IMR-90 (cell line): Measurements from ENCODE around the gene MSI2. TPM values are rescaled to one million over a fixed set of nuclear protein-coding genes. Genes with fewer than 3 reads are reported as not detected.

Experiments
- ATAC-seq: fragments of 200-7000 bp; cut with Tn5 transposase; 2 replicates; pipeline ENCODE4 v1.9.1; 2020; ENCODE audit warnings: low read depth, mild to moderate bottlenecking, moderate library complexity
- BruUV-seq: library from RNA; stranded (reverse); fragments of 400-500 nt; replicated peaks from 2 replicates; lab custom pipeline; 2021; lab: Mats Ljungman, UMichigan
- CTCF ChIA-PET: fragments of 300-600 bp; formaldehyde crosslinking; extraction: SDS; loops from one replicate; lab custom pipeline; 2021; ENCODE audit warnings: antibody characterized with exemption; lab: Yijun Ruan, JAX
- POLR2A ChIA-PET: fragments of 300-600 bp; sonication (Branson Sonifier 250); formaldehyde crosslinking; loops from one replicate; lab custom pipeline; 2022; ENCODE audit warnings: antibody characterized with exemption; ENCODE audit not compliant: unreplicated experiment; lab: Charles Lee
- DNase-seq: peaks from one replicate; pipeline ENCODE4 v3.0.0; 2013
- H2AFZ ChIP-seq: replicated peaks from 2 replicates; pipeline ENCODE3; 2013; ENCODE audit warnings: low read length, mild to moderate bottlenecking; ENCODE audit not compliant: poor library complexity
- H2AK5ac ChIP-seq: 2 replicates; pipeline ENCODE4 v1.6.1; 2013; ENCODE audit warnings: low read depth, low read length, inconsistent platforms
- H2AK9ac ChIP-seq: replicated peaks from 2 replicates; pipeline ENCODE3; 2013; ENCODE audit warnings: mild to moderate bottlenecking, low read depth, low read length, moderate library complexity; ENCODE audit not compliant: poor library complexity
- H2BK120ac ChIP-seq: 2 replicates; pipeline ENCODE4 v1.6.1; 2013; ENCODE audit warnings: low read depth, low read length, inconsistent platforms
- H2BK15ac ChIP-seq: 3 replicates; pipeline ENCODE4 v1.6.1; 2013; ENCODE audit warnings: low read depth, low read length, inconsistent platforms
- H2BK20ac ChIP-seq: 2 replicates; pipeline ENCODE4 v1.6.1; 2013; ENCODE audit warnings: low read depth, mild to moderate bottlenecking, inconsistent platforms, low read length, moderate library complexity
- H2BK5ac ChIP-seq: 2 replicates; pipeline ENCODE4 v1.6.1; 2013; ENCODE audit warnings: mild to moderate bottlenecking, low read depth, low read length, inconsistent platforms; ENCODE audit not compliant: poor library complexity, severe bottlenecking
- H3K14ac ChIP-seq: replicated peaks from 2 replicates; pipeline ENCODE4 v1.6.1; 2013; ENCODE audit warnings: low read depth, low read length, inconsistent platforms
- H3K18ac ChIP-seq: 2 replicates; pipeline ENCODE4 v1.6.1; 2013; ENCODE audit warnings: low read depth, low read length, control low read depth
- H3K23ac ChIP-seq: 2 replicates; pipeline ENCODE4 v1.6.1; 2013; ENCODE audit warnings: low read depth, low read length, inconsistent platforms
- H3K27ac ChIP-seq: 2 replicates; pipeline ENCODE4 v1.5.1; 2013; ENCODE audit warnings: mild to moderate bottlenecking, control low read depth, low read length; ENCODE audit not compliant: insufficient read depth
- H3K27me3 ChIP-seq: 2 replicates; pipeline ENCODE4 v1.6.1; 2013; ENCODE audit warnings: low read length; ENCODE audit not compliant: control insufficient read depth, insufficient read depth
- H3K36me3 ChIP-seq: 2 replicates; pipeline ENCODE4 v1.6.1; 2013; ENCODE audit warnings: low read length, mixed read lengths; ENCODE audit not compliant: control insufficient read depth, insufficient read depth
- H3K4ac ChIP-seq: 2 replicates; pipeline ENCODE4 v1.6.1; 2013; ENCODE audit warnings: low read depth, low read length, inconsistent platforms
- H3K4me1 ChIP-seq: 2 replicates; pipeline ENCODE4 v1.6.1; 2013; ENCODE audit warnings: low read length, mixed read lengths; ENCODE audit not compliant: control insufficient read depth, insufficient read depth
- H3K4me2 ChIP-seq: 2 replicates; pipeline ENCODE4 v1.6.1; 2013; ENCODE audit warnings: low read depth, mild to moderate bottlenecking, control low read depth, low read length, moderate library complexity
- H3K4me3 ChIP-seq: 2 replicates; pipeline ENCODE4 v1.5.1; 2013; ENCODE audit warnings: low read depth, mild to moderate bottlenecking, control low read depth, low read length, moderate library complexity; ENCODE audit not compliant: insufficient read depth
- H3K56ac ChIP-seq: 2 replicates; pipeline ENCODE4 v1.6.1; 2013; ENCODE audit warnings: low read length, inconsistent platforms; ENCODE audit not compliant: insufficient read depth; ENCODE audit errors: extremely low read depth
- H3K79me1 ChIP-seq, 2 experiments: 2 replicates each; pipeline ENCODE4 v1.6.1; 2013; ENCODE audit warnings: low read length in 2 of 2, inconsistent platforms in 1 of 2, low read depth in 1 of 2
- H3K9ac ChIP-seq: 2 replicates; pipeline ENCODE4 v1.6.1; 2013; ENCODE audit warnings: low read depth, low read length, control low read depth
- H3K9me1 ChIP-seq: 2 replicates; pipeline ENCODE4 v1.6.1; 2013; ENCODE audit warnings: low read length, inconsistent platforms; ENCODE audit not compliant: insufficient read depth
- H3K9me3 ChIP-seq: 2 replicates; pipeline ENCODE4 v1.6.1; 2013; ENCODE audit warnings: low read length; ENCODE audit not compliant: control insufficient read depth, insufficient read depth
- H4K20me1 ChIP-seq: 2 replicates; pipeline ENCODE4 v1.6.1; 2013; ENCODE audit warnings: low read length, inconsistent platforms; ENCODE audit not compliant: insufficient read depth
- H4K5ac ChIP-seq: 2 replicates; pipeline ENCODE4 v1.6.1; 2013; ENCODE audit warnings: mild to moderate bottlenecking, low read depth, low read length, control low read depth
- H4K8ac ChIP-seq, 2 experiments: 2 replicates each; pipeline ENCODE4 v1.6.1; 2013; ENCODE audit warnings: low read depth in 2 of 2, low read length in 2 of 2, control low read depth in 1 of 2, inconsistent platforms in 1 of 2
- H4K91ac ChIP-seq: 2 replicates; pipeline ENCODE4 v1.6.1; 2013; ENCODE audit warnings: low read depth, low read length, inconsistent platforms; ENCODE audit not compliant: insufficient read depth
- BHLHE40 ChIP-seq: fragments of 150-350 bp; IDR thresholded peaks from 2 replicates; pipeline ENCODE4 v1.6.1; 2016; ENCODE audit warnings: mild to moderate bottlenecking, low read depth, low read length
- CEBPB ChIP-seq: IDR thresholded peaks from 2 replicates; pipeline ENCODE4 v1.6.1; 2012; ENCODE audit warnings: low read depth, low read length, improper control_type of control experiment
- CHD1 ChIP-seq: IDR thresholded peaks from 2 replicates; pipeline ENCODE4 v1.6.1; 2012; ENCODE audit warnings: low read depth, low read length, improper control_type of control experiment
- MAFK ChIP-seq: IDR thresholded peaks from 2 replicates; pipeline ENCODE4 v1.6.1; 2012; ENCODE audit warnings: low read depth, low read length, improper control_type of control experiment
- MAZ ChIP-seq: IDR thresholded peaks from 2 replicates; pipeline ENCODE4 v1.6.1; 2012; ENCODE audit warnings: low read depth, mild to moderate bottlenecking, low read length, improper control_type of control experiment, moderate library complexity, borderline replicate concordance
- MXI1 ChIP-seq: IDR thresholded peaks from 2 replicates; pipeline ENCODE4 v1.6.1; 2012; ENCODE audit warnings: low read depth, mild to moderate bottlenecking, low read length, moderate library complexity, borderline replicate concordance
- RAD21 ChIP-seq: IDR thresholded peaks from 2 replicates; pipeline ENCODE4 v1.6.1; 2012; ENCODE audit warnings: low read length, improper control_type of control experiment
- RCOR1 ChIP-seq: IDR thresholded peaks from 2 replicates; pipeline ENCODE4 v1.6.1; 2012; ENCODE audit warnings: mild to moderate bottlenecking, low read length, improper control_type of control experiment; ENCODE audit not compliant: insufficient replicate concordance
- RFX5 ChIP-seq: IDR thresholded peaks from 2 replicates; pipeline ENCODE4 v1.8.0; 2012; ENCODE audit warnings: low read depth, mild to moderate bottlenecking, low read length, moderate library complexity
- SMC3 ChIP-seq: fragments of 150-350 bp; IDR thresholded peaks from 2 replicates; pipeline ENCODE4 v1.6.1; 2016; ENCODE audit warnings: low read depth, mild to moderate bottlenecking, antibody characterized with exemption, low read length, moderate library complexity
- WGBS, 2 experiments: methylation state at CpG; one replicate each; pipeline versions ENCODE4 v1.1.5 to v1.1.7; 2013; ENCODE audit warnings: missing lambda C conversion rate in 2 of 2; ENCODE audit not compliant: insufficient read length in 1 of 2; ENCODE audit errors: extremely low coverage in 2 of 2; 5-methylcytosine and 5-hydroxymethylcytosine counted together
- dilution Hi-C: fragments of 300-500 bp; cut with HindIII; formaldehyde crosslinking; loops from one replicate; pipeline ENCODE4 v1.14.3; 2018; ENCODE audit warnings: low sequenced_read_pairs; ENCODE audit not compliant: unreplicated experiment
- in situ Hi-C: fragments of 300-500 bp; cut with MboI; formaldehyde crosslinking; loops from 3 replicates; pipeline ENCODE4 v1.14.3; 2019; ENCODE audit warnings: low sequenced_read_pairs, inconsistent platforms, mixed read lengths
- intact Hi-C: fragments of 100-400 bp; cut with micrococcal nuclease; formaldehyde crosslinking; loops from 2 replicates; pipeline ENCODE4 v1.10.0; 2022
- polyA plus RNA-seq, 3 experiments: library from polyadenylated mRNA; depleted of rRNA; stranded (reverse); fragments of >200 nt; gene quantifications; 2 replicates each; pipeline ENCODE4 v1.2.3, GENCODE V29; 2012; ENCODE audit warnings: low replicate concordance in 1 of 3
- total RNA-seq: library from RNA; depleted of rRNA; stranded (reverse); fragments of >200 nt; gene quantifications from 2 replicates; pipeline ENCODE4 v1.2.3, GENCODE V29; 2012
- TF ChIP-seq, protein P1 (sequence below): fragments of 150-350 bp; IDR thresholded peaks from 2 replicates; pipeline ENCODE4 v1.6.1; 2016; ENCODE audit warnings: low read depth, mild to moderate bottlenecking, low read length, moderate library complexity, borderline replicate concordance
- TF ChIP-seq, protein P2 (sequence below): fragments of 150-350 bp; IDR thresholded peaks from 2 replicates; pipeline ENCODE4 v1.6.1; 2017; ENCODE audit warnings: mild to moderate bottlenecking, antibody characterized with exemption, low read length, low read depth
- TF ChIP-seq, protein P3 (sequence below): conservative IDR thresholded peaks from 2 replicates; pipeline ENCODE4 v1.5.1; 2012; ENCODE audit warnings: mild to moderate bottlenecking, low read depth, low read length, improper control_type of control experiment

MSI2 gene
- total and polyA plus RNA-seq, 2 of the 4 experiments (the other 2 are of a cell fraction) = 13.0 to 16.0 TPM

GRCh38 chr17:57279432-57279831, 23.1 kb downstream of the MSI2 start:
- POLR2A ChIA-PET = interaction anchor here (0.6 kb wide), 1 partner anchor 192 kb away, joined by 3 read pairs; no protein-coding TSS in a partner anchor

More at GRCh38 chr17:57279432-57279831, 23.1 kb downstream of the MSI2 start:
- Histone ChIP-seq H3K4ac (no peak overlapping the region), H2AK9ac (no peak overlapping the region), H3K9me3 (no peaks in the 10 kb centered on the region), H2BK5ac (no peak overlapping the region), H2AK5ac (no peak overlapping the region), H4K8ac (no peak overlapping the region), H2BK120ac (no peak overlapping the region), H3K9ac (no peak overlapping the region), H3K27ac (no peak overlapping the region), H4K91ac (no peak overlapping the region), H4K5ac (no peak overlapping the region), H2AFZ (no peak overlapping the region), H3K14ac (no peak overlapping the region), H3K4me1 (no peaks in the 10 kb centered on the region; the same call in 1 of the 2 replicates), H3K79me1 (peaks cover 2 to 3% of the 10 kb centered on the region in 2 experiments; a peak in 1 of 4 replicates), H2BK15ac (no peak overlapping the region), H3K4me3 (no peak overlapping the region), H3K36me3 (peaks cover 9% of the 10 kb centered on the region), H2BK20ac (no peak overlapping the region), H3K9me1 (peaks cover 5% of the 10 kb centered on the region; the same call in 1 of the 2 replicates), H4K20me1 (no peaks in the 10 kb centered on the region; the same call in 1 of the 2 replicates), H3K4me2 (no peak overlapping the region), H3K23ac (no peak overlapping the region), H3K56ac (no peak overlapping the region), H3K27me3 (no peaks in the 10 kb centered on the region), H3K18ac (no peak overlapping the region)
- CTCF ChIA-PET = no interaction called here
- WGBS, 2 experiments = no CpG with 5 or more reads among the region's 3 CpGs
- in situ Hi-C loops (no loop called here), intact Hi-C loops (no loop called here), dilution Hi-C loops (no loop called here)
- ATAC-seq (peak; percentile 66), DNase-seq (peak; percentile 8)
- TF ChIP-seq MAZ (no peak), SMC3 (no peak), RFX5 (no peak), BHLHE40 (no peak), CHD1 (no peak), MAFK (no peak), CEBPB (no peak), RAD21 (no peak), RCOR1 (no peak), MXI1 (no peak)
- TF ChIP-seq, protein P1, sequence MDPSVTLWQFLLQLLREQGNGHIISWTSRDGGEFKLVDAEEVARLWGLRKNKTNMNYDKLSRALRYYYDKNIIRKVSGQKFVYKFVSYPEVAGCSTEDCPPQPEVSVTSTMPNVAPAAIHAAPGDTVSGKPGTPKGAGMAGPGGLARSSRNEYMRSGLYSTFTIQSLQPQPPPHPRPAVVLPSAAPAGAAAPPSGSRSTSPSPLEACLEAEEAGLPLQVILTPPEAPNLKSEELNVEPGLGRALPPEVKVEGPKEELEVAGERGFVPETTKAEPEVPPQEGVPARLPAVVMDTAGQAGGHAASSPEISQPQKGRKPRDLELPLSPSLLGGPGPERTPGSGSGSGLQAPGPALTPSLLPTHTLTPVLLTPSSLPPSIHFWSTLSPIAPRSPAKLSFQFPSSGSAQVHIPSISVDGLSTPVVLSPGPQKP = no peak
- TF ChIP-seq, protein P2, sequence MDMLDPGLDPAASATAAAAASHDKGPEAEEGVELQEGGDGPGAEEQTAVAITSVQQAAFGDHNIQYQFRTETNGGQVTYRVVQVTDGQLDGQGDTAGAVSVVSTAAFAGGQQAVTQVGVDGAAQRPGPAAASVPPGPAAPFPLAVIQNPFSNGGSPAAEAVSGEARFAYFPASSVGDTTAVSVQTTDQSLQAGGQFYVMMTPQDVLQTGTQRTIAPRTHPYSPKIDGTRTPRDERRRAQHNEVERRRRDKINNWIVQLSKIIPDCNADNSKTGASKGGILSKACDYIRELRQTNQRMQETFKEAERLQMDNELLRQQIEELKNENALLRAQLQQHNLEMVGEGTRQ = no peak
- TF ChIP-seq, protein P3, sequence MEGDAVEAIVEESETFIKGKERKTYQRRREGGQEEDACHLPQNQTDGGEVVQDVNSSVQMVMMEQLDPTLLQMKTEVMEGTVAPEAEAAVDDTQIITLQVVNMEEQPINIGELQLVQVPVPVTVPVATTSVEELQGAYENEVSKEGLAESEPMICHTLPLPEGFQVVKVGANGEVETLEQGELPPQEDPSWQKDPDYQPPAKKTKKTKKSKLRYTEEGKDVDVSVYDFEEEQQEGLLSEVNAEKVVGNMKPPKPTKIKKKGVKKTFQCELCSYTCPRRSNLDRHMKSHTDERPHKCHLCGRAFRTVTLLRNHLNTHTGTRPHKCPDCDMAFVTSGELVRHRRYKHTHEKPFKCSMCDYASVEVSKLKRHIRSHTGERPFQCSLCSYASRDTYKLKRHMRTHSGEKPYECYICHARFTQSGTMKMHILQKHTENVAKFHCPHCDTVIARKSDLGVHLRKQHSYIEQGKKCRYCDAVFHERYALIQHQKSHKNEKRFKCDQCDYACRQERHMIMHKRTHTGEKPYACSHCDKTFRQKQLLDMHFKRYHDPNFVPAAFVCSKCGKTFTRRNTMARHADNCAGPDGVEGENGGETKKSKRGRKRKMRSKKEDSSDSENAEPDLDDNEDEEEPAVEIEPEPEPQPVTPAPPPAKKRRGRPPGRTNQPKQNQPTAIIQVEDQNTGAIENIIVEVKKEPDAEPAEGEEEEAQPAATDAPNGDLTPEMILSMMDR = no peak
- BruUV-seq = no TSS peak
